ENCODE measurements around the gene LY6G5C.

Gene LY6G5C

DNA sequence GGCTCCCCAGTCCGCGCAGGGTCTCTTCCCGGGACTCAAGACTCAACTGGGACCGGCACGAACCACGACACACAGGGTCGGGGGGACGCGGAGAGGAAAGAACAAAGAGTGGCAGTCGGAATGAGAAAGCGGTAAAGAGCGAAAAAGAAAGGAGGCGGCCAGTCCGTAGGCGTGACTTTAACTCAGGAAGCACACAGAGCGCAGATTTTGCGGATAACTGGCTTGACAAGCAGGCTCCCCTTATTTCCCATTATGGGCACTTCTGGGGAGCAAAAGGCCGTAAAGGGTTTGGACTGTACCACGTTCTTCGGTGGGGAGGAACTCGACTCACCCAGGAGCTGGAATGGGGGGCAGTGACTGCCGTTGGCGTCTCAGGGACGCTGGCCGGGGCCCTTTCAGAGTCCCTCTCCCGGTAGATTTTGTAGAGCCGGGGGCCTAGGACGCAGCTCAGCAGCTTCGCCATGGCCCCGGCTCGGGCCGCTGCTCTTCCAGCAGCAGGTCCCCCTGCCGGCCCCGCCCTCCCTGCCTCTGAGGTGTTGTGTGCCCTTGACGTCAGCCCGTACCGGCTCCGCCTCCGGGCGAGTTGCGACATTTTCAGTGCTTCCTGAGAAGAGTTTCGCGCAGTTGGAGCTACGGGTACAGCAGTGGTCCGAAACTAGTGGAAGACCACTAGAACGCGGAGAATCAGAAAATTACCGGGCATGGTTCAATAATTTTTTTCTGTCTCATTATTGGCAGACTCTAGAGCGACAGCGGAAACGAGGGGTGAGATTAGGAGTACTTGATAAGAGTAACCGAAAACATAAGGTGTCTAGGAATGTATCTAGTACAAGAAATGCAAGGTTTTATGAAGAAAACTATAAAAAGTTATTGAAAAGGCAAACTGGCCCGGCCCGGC is 22.2 kb upstream of the LY6G5C start, which contains the start of gene ABHD16A:
TSS of gene ABHD16A (minus strand) at position 506 of the 898 bp plus-strand sequence. CDS start at position 463, 43 bp downstream.
- DNase-seq (ENCODE audit: extremely low spot score), result peak; percentile 99
- CTCF ChIA-PET, result interaction anchor here (0.6 to 1.4 kb wide), 5 partner anchors 36 to 127 kb away, joined by 3 to 5 read pairs (median 3); partner anchors contain the start of genes MSH5 and VARS1
- TF ChIP-seq L3MBTL2 (conservative IDR thresholded peaks at IDR 0.05) (peak; percentile 43), ELF4 (IDR thresholded peaks at IDR 0.05) (peak; percentile 32; the same call in 1 of the 2 replicates), CTBP1 (IDR thresholded peaks at IDR 0.05; ENCODE audit: borderline replicate concordance) (no peak), BHLHE40 (IDR thresholded peaks at IDR 0.05; ENCODE audit: borderline replicate concordance) (peak; percentile 54; the same call in 1 of the 2 replicates), FOXA1 (IDR thresholded peaks at IDR 0.05) (no peak), LEF1 (IDR thresholded peaks at IDR 0.05; ENCODE audit: borderline replicate concordance) (no peak), ARNT (IDR thresholded peaks at IDR 0.05) (no peak; the same call in 1 of the 2 replicates)
- TF ChIP-seq, protein P1, sequence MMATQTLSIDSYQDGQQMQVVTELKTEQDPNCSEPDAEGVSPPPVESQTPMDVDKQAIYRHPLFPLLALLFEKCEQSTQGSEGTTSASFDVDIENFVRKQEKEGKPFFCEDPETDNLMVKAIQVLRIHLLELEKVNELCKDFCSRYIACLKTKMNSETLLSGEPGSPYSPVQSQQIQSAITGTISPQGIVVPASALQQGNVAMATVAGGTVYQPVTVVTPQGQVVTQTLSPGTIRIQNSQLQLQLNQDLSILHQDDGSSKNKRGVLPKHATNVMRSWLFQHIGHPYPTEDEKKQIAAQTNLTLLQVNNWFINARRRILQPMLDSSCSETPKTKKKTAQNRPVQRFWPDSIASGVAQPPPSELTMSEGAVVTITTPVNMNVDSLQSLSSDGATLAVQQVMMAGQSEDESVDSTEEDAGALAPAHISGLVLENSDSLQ (IDR thresholded peaks at IDR 0.05), result peak; percentile 34; the same call in 1 of the 2 replicates
- POLR2A ChIA-PET, result interaction anchor here (0.6 to 2.9 kb wide), 27 partner anchors 10 to 267 kb away, joined by 3 to 43 read pairs (median 4); partner anchors contain the start of genes BAG6, C6orf47, CLIC1 and CSNK2B

GRCh38 chr6:31702405-31702818 is 21.5 kb upstream of the LY6G5C start:
- CTCF ChIA-PET, result interaction anchor here (1.4 kb wide), 1 partner anchor 67 kb away, joined by 5 read pairs; no protein-coding TSS in a partner anchor
- TF ChIP-seq, protein P1 (IDR thresholded peaks at IDR 0.05), result no peak
- no peak for TF ChIP-seq FOXM1 (IDR thresholded peaks at IDR 0.05; ENCODE audit: borderline replicate concordance)
- no peak for TF ChIP-seq NFRKB (IDR thresholded peaks at IDR 0.05)
- no peak for TF ChIP-seq LEF1 (IDR thresholded peaks at IDR 0.05; ENCODE audit: borderline replicate concordance)
- TF ChIP-seq ARNT (IDR thresholded peaks at IDR 0.05), result no peak
- TF ChIP-seq CTBP1 (IDR thresholded peaks at IDR 0.05; ENCODE audit: borderline replicate concordance), result no peak
- no peak for TF ChIP-seq BHLHE40 (IDR thresholded peaks at IDR 0.05; ENCODE audit: borderline replicate concordance)
- TF ChIP-seq FOXK2 (IDR thresholded peaks at IDR 0.05), result no peak
- TF ChIP-seq SP1 (IDR thresholded peaks at IDR 0.05), result no peak
- TF ChIP-seq ZNF384 (IDR thresholded peaks at IDR 0.05), result no peak
- TF ChIP-seq FOXA1 (IDR thresholded peaks at IDR 0.05), result no peak
- no peak for TF ChIP-seq HDGF (IDR thresholded peaks at IDR 0.05; ENCODE audit: borderline replicate concordance)
- no peak for TF ChIP-seq TARDBP (IDR thresholded peaks at IDR 0.05)
- TF ChIP-seq L3MBTL2 (conservative IDR thresholded peaks at IDR 0.05), result no peak
- TF ChIP-seq SUZ12 (IDR thresholded peaks at IDR 0.05), result no peak

GRCh38 chr6:31701666-31702404 is 21.0 kb upstream of the LY6G5C start:
- CTCF ChIA-PET, result no interaction called here
- TF ChIP-seq NFRKB (IDR thresholded peaks at IDR 0.05) (no peak), FOXA1 (IDR thresholded peaks at IDR 0.05) (no peak), SP1 (IDR thresholded peaks at IDR 0.05) (no peak)
- POLR2A ChIA-PET, result interaction anchor here (0.5 to 2.9 kb wide), 10 partner anchors 9 to 268 kb away, joined by 3 to 43 read pairs (median 6); partner anchors contain the start of genes C6orf47, CLIC1, DDAH2 and LSM2
- DNase-seq (ENCODE audit: extremely low spot score), result no peak

More at GRCh38 chr6:31702405-31702818, 21.5 kb upstream of the LY6G5C start:
- POLR2A ChIA-PET, result interaction anchor here (0.7 to 2.9 kb wide), 13 partner anchors 10 to 268 kb away, joined by 3 to 43 read pairs (median 6); partner anchors contain the start of genes C6orf47, CLIC1, DDAH2 and HSPA1B
- no peak for DNase-seq (ENCODE audit: extremely low spot score)

GRCh38 chr6:31700740-31701401 is 20.0 kb upstream of the LY6G5C start:
- ChIA-PET POLR2A (interaction anchor here (0.5 kb wide), 1 partner anchor 70 kb away, joined by 4 read pairs; no protein-coding TSS in a partner anchor), CTCF (no interaction called here)
- DNase-seq (ENCODE audit: extremely low spot score), result no peak
- no peak for TF ChIP-seq L3MBTL2 (conservative IDR thresholded peaks at IDR 0.05)
- no peak for TF ChIP-seq NFRKB (IDR thresholded peaks at IDR 0.05)
- TF ChIP-seq CTBP1 (IDR thresholded peaks at IDR 0.05; ENCODE audit: borderline replicate concordance), result no peak
- no peak for TF ChIP-seq ARNT (IDR thresholded peaks at IDR 0.05)
- TF ChIP-seq HDGF (IDR thresholded peaks at IDR 0.05; ENCODE audit: borderline replicate concordance), result no peak
- no peak for TF ChIP-seq ZNF384 (IDR thresholded peaks at IDR 0.05)
- TF ChIP-seq, protein P1 (IDR thresholded peaks at IDR 0.05), result no peak
- TF ChIP-seq LEF1 (IDR thresholded peaks at IDR 0.05; ENCODE audit: borderline replicate concordance), result no peak
- TF ChIP-seq SUZ12 (IDR thresholded peaks at IDR 0.05), result no peak

GRCh38 chr6:31697555-31697954 is 16.7 kb upstream of the LY6G5C start:
- DNase-seq (ENCODE audit: extremely low spot score), result no peak
- TF ChIP-seq L3MBTL2 (conservative IDR thresholded peaks at IDR 0.05) (no peak), HDGF (IDR thresholded peaks at IDR 0.05; ENCODE audit: borderline replicate concordance) (no peak), ELF4 (IDR thresholded peaks at IDR 0.05) (no peak), ARNT (IDR thresholded peaks at IDR 0.05) (no peak), SUZ12 (IDR thresholded peaks at IDR 0.05) (no peak), SP1 (IDR thresholded peaks at IDR 0.05) (no peak), BHLHE40 (IDR thresholded peaks at IDR 0.05; ENCODE audit: borderline replicate concordance) (no peak), FOXM1 (IDR thresholded peaks at IDR 0.05; ENCODE audit: borderline replicate concordance) (no peak), LEF1 (IDR thresholded peaks at IDR 0.05; ENCODE audit: borderline replicate concordance) (no peak), FOXA1 (IDR thresholded peaks at IDR 0.05) (no peak), TARDBP (IDR thresholded peaks at IDR 0.05) (no peak)
- ChIA-PET POLR2A (no interaction called here), CTCF (no interaction called here)

All from HEK293T (cell line).